K562 (cell line): ENCODE results near the gene ARHGDIA. TPM values are rescaled to one million over a fixed set of nuclear protein-coding genes. Genes with fewer than 3 reads are reported as not detected.

ENCODE experiments used
- ARNT ChIP-seq, 2 experiments: fragments of 450-650 bp; IDR thresholded peaks; 2 replicates each; pipeline ENCODE4 v1.6.1; 2016; ENCODE audit warnings: mild to moderate bottlenecking in 1 of 2
- ATF7 ChIP-seq: fragments of 450-650 bp; IDR thresholded peaks from 2 replicates; pipeline ENCODE4 v1.7.1; 2014; ENCODE audit warnings: mild to moderate bottlenecking, moderate library complexity
- CREBBP ChIP-seq: IDR thresholded peaks from one replicate; pipeline ENCODE4 v1.6.1; 2012; ENCODE audit warnings: low read depth, mild to moderate bottlenecking, control low read depth, inconsistent platforms, low read length
- FOXP4 ChIP-seq: sonication (generic); formaldehyde crosslinking; IDR thresholded peaks from 2 replicates; pipeline ENCODE4 v1.8.0; 2022; ENCODE audit warnings: mild to moderate bottlenecking, missing genetic modification reagents, borderline replicate concordance
- HNRNPK ChIP-seq: fragments of 200-400 bp; formaldehyde crosslinking; IDR thresholded peaks from one replicate; pipeline ENCODE4 v1.6.1; 2018; ENCODE audit warnings: mild to moderate bottlenecking, low read depth, low read length; ENCODE audit not compliant: poor library complexity, severe bottlenecking
- HSF4 ChIP-seq: fragments of 250-450 bp; sonication (Bioruptor Pico); IDR thresholded peaks from 2 replicates; pipeline ENCODE4 v2.1.2; 2022; ENCODE audit warnings: mild to moderate bottlenecking, moderate library complexity, borderline replicate concordance
- MCM2 ChIP-seq: fragments of 450-650 bp; IDR thresholded peaks from 2 replicates; pipeline ENCODE4 v1.6.1; 2017; ENCODE audit warnings: low read depth, mild to moderate bottlenecking
- MECOM ChIP-seq: fragments of 250-450 bp; sonication (Bioruptor Pico); IDR thresholded peaks from 2 replicates; pipeline ENCODE4 v1.8.0; 2022; ENCODE audit warnings: inconsistent platforms
- RBFOX2 ChIP-seq: fragments of 200-400 bp; formaldehyde crosslinking; IDR thresholded peaks from 2 replicates; pipeline ENCODE4 v1.6.1; 2017; ENCODE audit warnings: low read depth, mild to moderate bottlenecking, low read length, moderate library complexity
- RCOR1 ChIP-seq, 2 experiments: IDR thresholded peaks; 2 replicates each; pipeline ENCODE4 v1.6.1; 2012; ENCODE audit warnings: low read depth in 2 of 2, low read length in 2 of 2, borderline replicate concordance in 1 of 2, improper control_type of control experiment in 1 of 2
- SUPT5H ChIP-seq: fragments of 450-650 bp; IDR thresholded peaks from 2 replicates; pipeline ENCODE4 v1.6.1; 2016
- THRAP3 ChIP-seq: fragments of 450-650 bp; IDR thresholded peaks from 2 replicates; pipeline ENCODE4 v1.6.1; 2016; ENCODE audit warnings: mild to moderate bottlenecking, inconsistent platforms, borderline replicate concordance
- ZFP30 ChIP-seq: fragments of 250-450 bp; sonication (Bioruptor Pico); IDR thresholded peaks from 2 replicates; pipeline ENCODE4 v1.8.0; 2022; ENCODE audit warnings: moderate library complexity, mild to moderate bottlenecking, inconsistent platforms, borderline replicate concordance
- ZNF140 ChIP-seq: fragments of 250-450 bp; sonication (Bioruptor Pico); IDR thresholded peaks from 2 replicates; pipeline ENCODE4 v1.8.0; 2021; ENCODE audit warnings: moderate library complexity, mild to moderate bottlenecking, inconsistent platforms
- ZNF239 ChIP-seq: fragments of 250-450 bp; sonication (Bioruptor Pico); IDR thresholded peaks from 2 replicates; pipeline ENCODE4 v1.4.0; 2020; ENCODE audit warnings: mild to moderate bottlenecking
- ZNF408 ChIP-seq: fragments of 250-450 bp; sonication (Bioruptor Pico); IDR thresholded peaks from 2 replicates; pipeline ENCODE4 v1.4.0; 2020; ENCODE audit warnings: low read depth, mild to moderate bottlenecking, moderate library complexity
- ZNF707 ChIP-seq: fragments of 250-450 bp; sonication (Bioruptor Pico); conservative IDR thresholded peaks from 2 replicates; pipeline ENCODE4 v1.8.0; 2022; ENCODE audit warnings: inconsistent platforms, mild to moderate bottlenecking, moderate library complexity
- ZNF76 ChIP-seq: fragments of 250-450 bp; sonication (Bioruptor Pico); IDR thresholded peaks from 2 replicates; pipeline ENCODE4 v1.4.0; 2020; ENCODE audit warnings: mild to moderate bottlenecking, moderate library complexity, borderline replicate concordance
- ZNF764 ChIP-seq: fragments of 250-450 bp; sonication (Bioruptor Pico); IDR thresholded peaks from 2 replicates; pipeline ENCODE4 v1.4.0; 2020; ENCODE audit warnings: low read depth, mild to moderate bottlenecking, moderate library complexity
- ZNF77 ChIP-seq: fragments of 250-450 bp; sonication (Bioruptor Pico); IDR thresholded peaks from 2 replicates; pipeline ENCODE4 v1.5.0; 2020
- ZNF778 ChIP-seq: fragments of 450-650 bp; formaldehyde crosslinking; IDR thresholded peaks from 2 replicates; pipeline ENCODE4 v1.4.0; 2020; ENCODE audit warnings: mild to moderate bottlenecking, moderate library complexity
- polyA plus RNA-seq, 8 experiments: library from polyadenylated mRNA; depleted of rRNA in 4 of 8; stranded (reverse) in 5 of 8; unstranded in 3 of 8; fragments of >200 nt; fragmentation: Nextera tagmentation in 2 of 8; fragmentation: Illumina TruSeq in 1 of 8; extraction: Ambion mirVana in 2 of 8; extraction: Trizol in 1 of 8; gene quantifications; 2 replicates each; pipeline versions ENCODE4 v1.2.1 to v1.2.3, GENCODE V29; 2011 to 2014; ENCODE audit warnings: inconsistent platforms in 1 of 8, missing spikeins in 1 of 8
- total RNA-seq, 7 experiments: library from RNA; depleted of rRNA in 6 of 7; stranded (reverse); fragments of >200 nt in 6 of 7; fragmentation: Illumina TruSeq in 2 of 7; extraction: Trizol in 2 of 7; gene quantifications; 2 replicates each; pipeline versions ENCODE4 v1.2.1 to v1.2.3, GENCODE V29; 2011 to 2021; ENCODE audit warnings: low replicate concordance in 1 of 7
- TF ChIP-seq, protein P1 (sequence below): fragments of 250-450 bp; sonication (Bioruptor Pico); IDR thresholded peaks from 2 replicates; pipeline ENCODE4 v1.8.0; 2021; ENCODE audit warnings: mild to moderate bottlenecking, moderate library complexity
- TF ChIP-seq, protein P2 (sequence below): fragments of 450-650 bp; formaldehyde crosslinking; IDR thresholded peaks from 2 replicates; pipeline ENCODE4 v1.4.0; 2022; ENCODE audit warnings: mild to moderate bottlenecking, moderate library complexity
- TF ChIP-seq, protein P3 (sequence below): fragments of 450-650 bp; formaldehyde crosslinking; IDR thresholded peaks from 2 replicates; pipeline ENCODE4 v1.4.0; 2020; ENCODE audit warnings: mild to moderate bottlenecking, moderate library complexity

The ARHGDIA gene
- total and polyA plus RNA-seq, 9 of the 15 experiments (the other 6 are each of a cell fraction or from before 2014, with no cell fraction given), result 9.6 to 340 (median 97.6) TPM

DNA sequence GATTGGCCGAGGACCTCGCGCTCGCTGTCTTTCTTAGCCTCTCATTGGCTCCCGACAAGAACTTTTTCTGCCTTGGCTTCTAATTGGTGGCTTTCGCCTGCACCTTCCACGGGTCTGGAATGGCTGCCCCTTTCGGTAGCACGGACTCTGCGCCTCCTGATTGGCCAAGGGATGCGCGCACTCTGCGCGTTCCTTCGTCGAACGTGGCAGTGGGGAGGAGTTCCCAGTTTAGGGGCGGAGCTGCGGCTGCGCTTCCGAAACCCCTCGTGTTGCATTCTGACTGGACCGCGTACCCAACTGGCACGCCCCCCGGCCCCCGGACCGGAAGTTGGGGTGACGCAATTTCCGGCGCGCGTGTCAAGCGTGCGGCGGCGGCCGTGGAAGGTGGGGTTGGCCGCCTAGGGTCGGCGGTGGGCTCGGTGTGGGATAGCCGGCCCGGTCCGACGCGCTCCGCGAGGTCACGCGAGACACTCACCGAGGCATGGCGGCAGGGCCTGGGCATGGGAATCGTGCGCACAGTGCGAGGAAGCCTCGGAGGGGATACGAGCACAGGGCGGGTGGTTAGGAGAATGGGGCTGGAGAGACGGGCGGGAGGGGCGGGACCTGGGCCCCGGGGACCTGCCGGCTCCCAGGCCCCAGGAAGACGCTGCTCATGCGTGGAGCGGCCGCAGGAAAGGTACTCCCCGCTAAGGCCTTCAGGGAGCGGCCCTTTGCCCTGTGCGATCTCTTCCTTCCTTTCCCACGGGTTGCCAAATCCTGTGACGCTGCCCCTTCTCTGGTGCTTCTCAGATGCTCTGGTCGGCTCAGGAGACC is 10.2 kb downstream of the ARHGDIA start (continued):
- peak; percentile 86 for TF ChIP-seq RBFOX2
- TF ChIP-seq FOXP4, result no peak
- no peak for TF ChIP-seq ZNF778 (CRISPR knock-in tag)
- peak; percentile 95 for TF ChIP-seq SUPT5H
- TF ChIP-seq, protein P1, sequence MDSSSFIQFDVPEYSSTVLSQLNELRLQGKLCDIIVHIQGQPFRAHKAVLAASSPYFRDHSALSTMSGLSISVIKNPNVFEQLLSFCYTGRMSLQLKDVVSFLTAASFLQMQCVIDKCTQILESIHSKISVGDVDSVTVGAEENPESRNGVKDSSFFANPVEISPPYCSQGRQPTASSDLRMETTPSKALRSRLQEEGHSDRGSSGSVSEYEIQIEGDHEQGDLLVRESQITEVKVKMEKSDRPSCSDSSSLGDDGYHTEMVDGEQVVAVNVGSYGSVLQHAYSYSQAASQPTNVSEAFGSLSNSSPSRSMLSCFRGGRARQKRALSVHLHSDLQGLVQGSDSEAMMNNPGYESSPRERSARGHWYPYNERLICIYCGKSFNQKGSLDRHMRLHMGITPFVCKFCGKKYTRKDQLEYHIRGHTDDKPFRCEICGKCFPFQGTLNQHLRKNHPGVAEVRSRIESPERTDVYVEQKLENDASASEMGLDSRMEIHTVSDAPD (CRISPR knock-in tag), result no peak
- no peak for TF ChIP-seq RCOR1 (IDR thresholded peaks at IDR 0.05; ENCODE audit: borderline replicate concordance in 1 of 2, low read depth in 2 of 2, low read length in 2 of 2)
- no peak for TF ChIP-seq ARNT (IDR thresholded peaks at IDR 0.05)
- peak; percentile 98 for TF ChIP-seq ATF7
- TF ChIP-seq ZNF707 (CRISPR knock-in tag), result no peak
- no peak for TF ChIP-seq ZNF764 (CRISPR knock-in tag)
- no peak for TF ChIP-seq MCM2
- peak; percentile 48; the same call in 1 of the 2 replicates for TF ChIP-seq ZNF408
- no peak; the same call in 1 of the 2 replicates for TF ChIP-seq ZNF239 (CRISPR knock-in tag)
- TF ChIP-seq, protein P2, sequence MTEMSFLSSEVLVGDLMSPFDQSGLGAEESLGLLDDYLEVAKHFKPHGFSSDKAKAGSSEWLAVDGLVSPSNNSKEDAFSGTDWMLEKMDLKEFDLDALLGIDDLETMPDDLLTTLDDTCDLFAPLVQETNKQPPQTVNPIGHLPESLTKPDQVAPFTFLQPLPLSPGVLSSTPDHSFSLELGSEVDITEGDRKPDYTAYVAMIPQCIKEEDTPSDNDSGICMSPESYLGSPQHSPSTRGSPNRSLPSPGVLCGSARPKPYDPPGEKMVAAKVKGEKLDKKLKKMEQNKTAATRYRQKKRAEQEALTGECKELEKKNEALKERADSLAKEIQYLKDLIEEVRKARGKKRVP, result peak; percentile 83
- TF ChIP-seq ZNF76 (CRISPR knock-in tag), result peak; percentile 94
- no peak for TF ChIP-seq HSF4 (CRISPR knock-in tag)
- TF ChIP-seq CREBBP, result no peak
- TF ChIP-seq ZFP30 (CRISPR knock-in tag), result no peak
- no peak for TF ChIP-seq HNRNPK
- TF ChIP-seq, protein P3, sequence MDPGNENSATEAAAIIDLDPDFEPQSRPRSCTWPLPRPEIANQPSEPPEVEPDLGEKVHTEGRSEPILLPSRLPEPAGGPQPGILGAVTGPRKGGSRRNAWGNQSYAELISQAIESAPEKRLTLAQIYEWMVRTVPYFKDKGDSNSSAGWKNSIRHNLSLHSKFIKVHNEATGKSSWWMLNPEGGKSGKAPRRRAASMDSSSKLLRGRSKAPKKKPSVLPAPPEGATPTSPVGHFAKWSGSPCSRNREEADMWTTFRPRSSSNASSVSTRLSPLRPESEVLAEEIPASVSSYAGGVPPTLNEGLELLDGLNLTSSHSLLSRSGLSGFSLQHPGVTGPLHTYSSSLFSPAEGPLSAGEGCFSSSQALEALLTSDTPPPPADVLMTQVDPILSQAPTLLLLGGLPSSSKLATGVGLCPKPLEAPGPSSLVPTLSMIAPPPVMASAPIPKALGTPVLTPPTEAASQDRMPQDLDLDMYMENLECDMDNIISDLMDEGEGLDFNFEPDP, result peak; percentile 90; the same call in 1 of the 2 replicates
- no peak for TF ChIP-seq ZNF77
- peak; percentile 94 for TF ChIP-seq MECOM (CRISPR knock-in tag)
- TF ChIP-seq ZNF140, result no peak
- no peak for TF ChIP-seq THRAP3
